ENCODE results near the gene CEP41.

Gene CEP41

DNA sequence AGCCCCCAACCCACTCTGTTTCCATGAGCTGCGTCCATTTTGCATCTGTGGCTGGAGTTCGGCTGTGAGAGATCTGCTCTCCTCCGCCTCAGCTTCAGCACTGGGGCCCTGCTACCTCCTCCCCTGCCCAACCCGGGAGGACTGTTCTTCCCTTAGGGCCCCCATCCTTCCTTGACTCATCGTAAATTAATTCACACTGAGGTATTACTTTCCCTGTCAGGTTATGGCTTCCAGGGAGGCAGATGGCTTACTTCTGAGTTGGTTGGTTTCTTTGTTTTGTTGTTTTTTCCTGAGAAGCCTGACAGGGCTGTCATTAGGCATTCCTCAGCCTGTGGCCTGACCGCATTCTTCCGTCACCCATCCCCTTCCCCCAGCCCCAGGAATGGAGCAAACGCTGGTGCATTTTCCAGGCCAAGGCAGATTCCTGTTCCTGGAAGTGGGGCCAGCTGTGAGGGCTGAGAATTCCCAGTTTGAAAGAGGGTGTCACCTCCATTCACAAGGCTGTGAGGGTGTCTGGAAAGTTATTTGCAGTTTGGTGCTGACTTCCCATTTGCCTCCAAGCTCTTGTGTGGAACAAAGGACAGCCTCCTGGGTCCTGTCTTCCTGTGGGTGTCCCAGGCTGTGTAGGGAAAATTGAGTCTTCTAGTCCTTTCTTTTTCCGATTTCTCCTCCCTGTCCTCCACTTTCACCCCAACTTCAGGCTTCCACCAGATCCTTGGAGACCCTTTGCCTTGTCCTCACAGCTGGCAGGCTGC, 84.5 kb downstream of the CEP41 start:
- no peaks in the 10 kb centered on the region for H3K36me3 ChIP-seq (ENCODE audit: insufficient read depth, low read length)
- peak overlapping the region; percentile 57 for H3K4me3 ChIP-seq
- 0 out of 2 replicates have a peak, but pooled peaks cover 2% of the 10 kb centered on the region for H3K9me3 ChIP-seq (ENCODE audit: low read depth, low read length)
- TF ChIP-seq FOXP2 (optimal IDR thresholded peaks at IDR 0.05; ENCODE audit: control extremely low read depth, extremely low read length, insufficient read depth) (peak; percentile 82), EZH2 (IDR thresholded peaks at IDR 0.05) (no peak)
- H3K9ac ChIP-seq (ENCODE audit: insufficient read length), result peak overlapping the region; percentile 54
- DNase-seq (ENCODE audit: low read depth, low spot score), result no peak
- peak overlapping the region; percentile 91 for H3K27ac ChIP-seq

DNA sequence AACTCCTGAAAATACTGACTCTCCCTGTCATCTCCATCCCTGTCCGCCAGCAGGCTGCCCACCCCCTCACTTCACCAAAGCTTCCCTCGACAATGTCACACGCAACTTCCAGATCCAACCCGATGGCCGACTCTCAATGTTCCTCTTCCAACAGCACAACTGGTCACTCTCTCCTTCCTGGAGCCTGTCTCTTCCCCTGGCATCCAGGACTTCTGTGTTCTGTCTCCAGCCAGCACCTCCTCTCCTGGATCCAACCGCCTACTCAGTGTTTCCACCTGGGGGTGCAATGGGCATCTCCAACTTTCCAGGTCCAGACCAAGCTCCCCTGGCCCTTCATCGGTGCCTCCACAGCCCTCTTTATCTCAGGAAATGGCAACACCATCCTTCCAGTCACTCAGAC, 87.6 kb downstream of the CEP41 start:
- Histone ChIP-seq H3K9me3 (ENCODE audit: low read depth, low read length) (no peaks in the 10 kb centered on the region), H3K4me3 (no peak overlapping the region), H3K9ac (ENCODE audit: insufficient read length) (no peak overlapping the region), H3K27ac (no peak overlapping the region), H3K36me3 (ENCODE audit: insufficient read depth, low read length) (no peaks in the 10 kb centered on the region)
- DNase-seq (ENCODE audit: low read depth, low spot score), result no peak
- TF ChIP-seq POLR2AphosphoS5 (IDR thresholded peaks at IDR 0.05; ENCODE audit: borderline replicate concordance, low read depth, low read length) (no peak), EZH2 (IDR thresholded peaks at IDR 0.05) (no peak), FOXP2 (optimal IDR thresholded peaks at IDR 0.05; ENCODE audit: control extremely low read depth, extremely low read length, insufficient read depth) (no peak)

DNA sequence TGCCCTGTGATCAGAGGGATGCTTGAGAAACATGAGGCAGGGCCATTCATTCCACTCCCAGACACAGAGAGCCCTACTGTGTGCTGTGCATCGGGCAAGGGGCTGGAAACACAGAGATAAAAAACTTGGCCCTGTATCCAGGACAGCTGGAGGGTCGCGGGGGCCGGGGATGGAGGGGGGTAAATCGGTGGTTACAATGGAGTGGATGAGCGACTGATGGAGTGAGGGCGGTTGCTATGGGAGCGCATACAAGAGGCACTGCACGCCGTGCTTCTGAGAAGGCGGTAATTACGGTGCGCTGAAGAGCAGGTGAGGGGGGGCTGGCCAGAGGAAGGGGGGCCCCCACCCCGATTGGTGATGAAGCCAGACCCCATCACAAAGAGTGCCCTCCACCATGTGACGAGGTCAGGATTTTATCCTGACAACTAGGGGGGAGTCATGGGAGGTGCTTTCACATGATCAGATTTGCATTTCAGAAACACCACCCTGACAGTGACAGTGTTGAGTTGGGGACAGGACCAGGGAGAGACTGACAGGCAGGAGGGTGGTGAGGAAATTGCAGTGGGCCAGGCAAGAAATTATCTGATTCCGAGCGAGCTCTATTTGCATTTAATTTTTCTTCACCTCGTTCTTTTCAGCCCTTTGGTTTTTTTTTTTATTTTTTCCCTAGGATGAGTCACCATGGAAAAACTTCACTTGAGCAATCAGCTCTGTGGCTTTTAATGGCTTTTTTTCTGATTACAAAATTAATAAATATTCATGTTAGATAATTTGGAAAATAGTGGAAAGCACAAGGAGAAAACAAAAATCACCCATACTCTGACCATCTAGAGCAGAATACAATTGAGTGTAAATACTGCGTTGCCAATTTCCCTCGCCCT, 88.4 kb downstream of the CEP41 start:
- Histone ChIP-seq H3K4me3 (no peak overlapping the region), H3K9ac (ENCODE audit: insufficient read length) (no peak overlapping the region), H3K36me3 (ENCODE audit: insufficient read depth, low read length) (no peaks in the 10 kb centered on the region), H3K9me3 (ENCODE audit: low read depth, low read length) (no peaks in the 10 kb centered on the region), H3K27ac (no peak overlapping the region)
- DNase-seq (ENCODE audit: low read depth, low spot score), result no peak
- no peak for TF ChIP-seq EZH2 (IDR thresholded peaks at IDR 0.05)
- no peak for TF ChIP-seq POLR2AphosphoS5 (IDR thresholded peaks at IDR 0.05; ENCODE audit: borderline replicate concordance, low read depth, low read length)
- TF ChIP-seq FOXP2 (optimal IDR thresholded peaks at IDR 0.05; ENCODE audit: control extremely low read depth, extremely low read length, insufficient read depth), result no peak

DNA sequence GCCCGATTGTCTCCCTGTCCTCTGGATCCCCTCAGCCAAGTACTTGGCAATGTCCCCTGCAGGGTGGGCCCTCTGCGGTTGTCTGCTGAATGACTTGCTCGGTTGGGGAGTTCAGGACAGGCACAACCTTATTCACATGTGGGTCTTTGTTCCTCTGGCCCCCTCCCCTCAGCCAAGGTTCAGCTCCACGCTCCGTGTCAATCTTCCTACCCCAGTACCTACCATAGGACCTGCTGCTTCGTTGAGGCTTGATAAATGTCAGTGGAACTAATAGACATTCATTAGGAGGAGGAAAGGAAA, 89.1 kb downstream of the CEP41 start:
- TF ChIP-seq EZH2 (IDR thresholded peaks at IDR 0.05) (no peak), FOXP2 (optimal IDR thresholded peaks at IDR 0.05; ENCODE audit: control extremely low read depth, extremely low read length, insufficient read depth) (no peak), POLR2AphosphoS5 (IDR thresholded peaks at IDR 0.05; ENCODE audit: borderline replicate concordance, low read depth, low read length) (no peak)
- no peaks in the 10 kb centered on the region for H3K9me3 ChIP-seq (ENCODE audit: low read depth, low read length)
- H3K9ac ChIP-seq (ENCODE audit: insufficient read length), result no peak overlapping the region
- H3K27ac ChIP-seq, result no peak overlapping the region
- no peak for DNase-seq (ENCODE audit: low read depth, low spot score)
- no peaks in the 10 kb centered on the region for H3K36me3 ChIP-seq (ENCODE audit: insufficient read depth, low read length)
- H3K4me3 ChIP-seq, result no peak overlapping the region

DNA sequence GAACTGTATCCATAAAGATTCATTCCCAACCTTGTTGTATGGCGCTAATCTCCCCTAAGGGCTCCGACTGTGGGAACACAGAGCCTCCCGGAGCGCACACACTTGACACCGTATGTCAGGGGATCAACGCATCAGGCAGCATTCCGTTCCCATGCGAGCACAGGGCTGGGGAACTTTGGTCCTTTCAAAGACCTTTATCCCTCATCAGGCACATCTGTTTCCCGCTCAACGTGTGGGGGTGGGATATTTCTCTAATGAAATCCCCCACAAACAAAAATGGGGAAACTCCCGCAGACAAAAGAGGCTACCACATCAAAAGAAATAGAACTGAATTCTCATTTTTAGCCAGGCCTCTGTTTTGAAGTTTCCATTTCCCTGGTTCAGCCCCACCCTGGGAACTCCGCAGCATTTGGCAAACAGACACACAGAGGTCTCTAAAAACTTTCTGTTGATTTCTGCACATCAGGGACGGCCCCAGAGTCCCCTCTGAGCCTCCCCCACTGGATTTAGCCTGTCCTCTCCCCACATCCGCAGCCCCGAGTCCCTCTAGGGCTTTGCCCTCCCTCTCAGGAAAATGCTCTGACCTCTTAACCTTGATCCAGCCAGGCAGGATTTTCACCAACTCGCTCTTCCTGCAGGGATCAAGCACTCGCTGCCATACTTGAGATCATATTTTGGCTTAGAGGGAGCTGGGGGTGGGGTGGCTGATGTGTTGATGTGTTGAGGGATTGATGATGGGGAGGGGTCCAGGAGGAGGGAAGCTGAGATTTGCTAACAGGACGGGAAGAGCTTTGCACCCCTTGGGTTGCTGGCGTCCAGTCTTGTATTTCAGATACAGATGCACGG, 89.6 kb downstream of the CEP41 start:
- Histone ChIP-seq H3K9me3 (ENCODE audit: low read depth, low read length) (no peaks in the 10 kb centered on the region), H3K9ac (ENCODE audit: insufficient read length) (no peak overlapping the region), H3K27ac (no peak overlapping the region), H3K4me3 (peak overlapping the region; percentile 24; the same call in 1 of the 2 replicates), H3K36me3 (ENCODE audit: insufficient read depth, low read length) (no peaks in the 10 kb centered on the region)
- no peak for TF ChIP-seq POLR2AphosphoS5 (IDR thresholded peaks at IDR 0.05; ENCODE audit: borderline replicate concordance, low read depth, low read length)
- TF ChIP-seq EZH2 (IDR thresholded peaks at IDR 0.05), result no peak
- TF ChIP-seq FOXP2 (optimal IDR thresholded peaks at IDR 0.05; ENCODE audit: control extremely low read depth, extremely low read length, insufficient read depth), result no peak
- DNase-seq (ENCODE audit: low read depth, low spot score), result no peak

DNA sequence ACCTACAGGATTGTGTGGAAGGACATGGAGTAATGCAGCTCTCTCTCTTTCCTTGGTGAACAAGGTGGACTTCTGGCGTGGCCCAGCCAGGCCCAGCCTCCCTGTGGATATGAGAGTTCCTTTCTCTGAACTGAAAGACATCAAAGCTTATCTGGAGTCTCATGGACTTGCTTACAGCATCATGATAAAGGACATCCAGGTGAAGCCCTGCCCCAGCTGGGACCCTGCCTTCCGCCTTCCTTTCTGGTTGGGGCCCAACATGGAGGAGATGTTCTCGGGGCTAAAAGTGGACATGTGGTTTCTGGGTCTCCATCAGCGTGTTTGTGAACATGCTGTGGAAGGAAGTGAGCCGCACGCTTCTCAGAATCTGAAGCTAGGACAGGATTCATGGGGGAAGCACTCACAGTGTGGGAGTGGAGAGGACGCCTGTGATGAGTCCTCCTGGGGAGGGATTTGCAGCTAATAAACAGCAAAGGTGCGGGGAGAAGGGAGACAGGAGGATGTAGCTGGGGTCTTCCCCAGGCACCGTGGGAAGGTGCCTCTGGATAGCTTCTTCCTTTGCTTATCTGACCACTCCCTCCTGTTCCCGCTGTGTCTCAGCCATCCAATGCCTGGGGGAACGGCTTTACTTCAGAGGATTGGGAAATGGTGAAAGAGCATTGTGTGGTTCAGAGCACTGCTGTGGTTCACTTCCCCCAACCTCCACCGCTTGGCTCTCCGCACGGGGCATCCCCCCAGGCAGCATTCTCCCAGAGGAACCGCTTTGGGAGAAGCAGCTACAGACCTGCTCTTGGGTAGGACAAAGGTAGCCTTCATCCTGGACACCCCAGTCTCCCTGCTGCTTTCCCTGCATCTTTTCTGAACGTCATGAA, 90.7 kb downstream of the CEP41 start:
- TF ChIP-seq FOXP2 (optimal IDR thresholded peaks at IDR 0.05; ENCODE audit: control extremely low read depth, extremely low read length, insufficient read depth), result no peak
- no peak for TF ChIP-seq EZH2 (IDR thresholded peaks at IDR 0.05)
- TF ChIP-seq POLR2AphosphoS5 (IDR thresholded peaks at IDR 0.05; ENCODE audit: borderline replicate concordance, low read depth, low read length), result no peak
- DNase-seq (ENCODE audit: low read depth, low spot score), result no peak
- Histone ChIP-seq H3K36me3 (ENCODE audit: insufficient read depth, low read length) (no peaks in the 10 kb centered on the region), H3K9ac (ENCODE audit: insufficient read length) (no peak overlapping the region), H3K27ac (no peak overlapping the region), H3K4me3 (peak overlapping the region; percentile 24; the same call in 1 of the 2 replicates), H3K9me3 (ENCODE audit: low read depth, low read length) (no peaks in the 10 kb centered on the region)

DNA sequence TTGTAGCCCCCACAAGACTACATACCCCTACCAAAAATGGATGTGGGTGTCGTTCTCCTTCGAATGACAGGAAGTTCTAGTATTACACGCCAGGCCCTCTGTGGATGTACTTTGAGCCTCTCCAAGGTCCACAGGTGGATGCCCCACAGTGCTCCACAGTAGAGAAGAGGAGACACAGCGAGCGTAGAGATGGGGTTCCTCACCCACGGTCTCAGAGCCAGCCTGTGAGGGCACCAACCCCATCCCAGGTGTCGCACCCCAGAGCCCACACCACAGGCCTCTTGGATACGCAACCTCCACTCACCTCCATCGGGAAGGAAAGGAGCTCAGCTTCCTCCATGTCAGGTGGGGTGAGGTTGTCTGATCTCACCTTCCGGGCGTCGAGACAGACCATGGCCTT, 93.9 kb downstream of the CEP41 start:
- Histone ChIP-seq H3K36me3 (ENCODE audit: insufficient read depth, low read length) (no peaks in the 10 kb centered on the region), H3K9me3 (ENCODE audit: low read depth, low read length) (no peaks in the 10 kb centered on the region), H3K27ac (no peak overlapping the region), H3K4me3 (no peak overlapping the region), H3K9ac (ENCODE audit: insufficient read length) (no peak overlapping the region)
- TF ChIP-seq POLR2AphosphoS5 (IDR thresholded peaks at IDR 0.05; ENCODE audit: borderline replicate concordance, low read depth, low read length) (no peak), FOXP2 (optimal IDR thresholded peaks at IDR 0.05; ENCODE audit: control extremely low read depth, extremely low read length, insufficient read depth) (no peak), EZH2 (IDR thresholded peaks at IDR 0.05) (no peak)
- DNase-seq (ENCODE audit: low read depth, low spot score), result no peak
